Right atrium auricular region (tissue), 2 donors: ENCODE data around the gene MPRIP. TPM values are rescaled to one million over a fixed set of nuclear protein-coding genes. Genes with fewer than 3 reads are reported as not detected.
A peak's percentile ranks its signal among the peaks of the same experiment; 100 is the strongest.

Source experiments
- DNase-seq: peaks from one replicate; pipeline ENCODE4 v3.0.0-alpha.2; 2019; ENCODE audit warnings: low spot score
- H3K27ac ChIP-seq, 2 donors: fragments of 200-600 bp; sonication (generic); 1 replicate in 1 of 2; 2 replicates in 1 of 2; pipeline ENCODE4 v1.5.1; 2016 to 2019
- H3K27me3 ChIP-seq, 2 donors: fragments of 200-600 bp; sonication (generic); one replicate each; pipeline versions ENCODE4 v1.5.1 to v1.6.0; 2017 to 2019
- H3K36me3 ChIP-seq: fragments of 200-600 bp; sonication (generic); one replicate; pipeline ENCODE4 v1.5.1; 2016
- H3K4me1 ChIP-seq, 2 donors: fragments of 200-600 bp; sonication (generic); one replicate each; pipeline versions ENCODE4 v1.5.1 to v1.6.0; 2017 to 2019
- H3K4me3 ChIP-seq, 2 donors: fragments of 200-600 bp; sonication (generic); 1 replicate in 1 of 2; 2 replicates in 1 of 2; pipeline ENCODE4 v1.5.1; 2017 to 2019; ENCODE audit warnings: mild to moderate bottlenecking in 1 of 2, moderate library complexity in 1 of 2
- H3K9me3 ChIP-seq, 2 donors: fragments of 200-600 bp; sonication (generic); one replicate each; pipeline ENCODE4 v1.5.1; 2019
- CTCF ChIP-seq, 2 donors: fragments of 200-600 bp; sonication (generic); IDR thresholded peaks; one replicate each; pipeline ENCODE4 v1.5.1; 2019; ENCODE audit warnings: antibody characterized with exemption in 2 of 2
- total RNA-seq, 2 donors: library from RNA; depleted of rRNA; stranded (reverse); fragments of >200 nt; gene quantifications; one replicate each; pipeline ENCODE4 v1.1.0, GENCODE V29; 2016

Gene MPRIP
- total RNA-seq, 2 donors from 2014 or later, result 102 to 145 TPM

DNA sequence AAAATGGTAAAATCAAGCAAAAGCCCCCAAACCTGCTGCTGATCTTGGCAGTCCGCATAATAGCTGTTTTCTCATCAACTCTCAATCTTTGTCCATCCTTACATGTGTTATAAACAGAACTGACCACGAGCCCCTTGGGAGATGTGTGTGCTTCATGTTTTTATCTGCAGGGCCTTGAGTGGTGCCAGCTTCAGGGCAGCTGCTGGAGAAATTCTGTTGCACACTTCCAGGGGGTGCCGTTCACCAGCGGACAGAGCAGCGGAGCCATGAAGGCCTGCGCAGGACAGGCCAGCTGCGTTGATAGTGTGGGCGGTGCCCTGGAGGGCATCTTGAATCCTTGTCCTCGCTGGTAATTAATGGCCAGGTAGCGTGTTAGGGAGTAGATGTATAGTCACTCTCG, 20.1 kb downstream of the MPRIP start:
- no peak for TF ChIP-seq CTCF (IDR thresholded peaks at IDR 0.05)
- no peak for DNase-seq
- H3K27me3 ChIP-seq, result no peaks in the 10 kb centered on the region
- H3K4me3 ChIP-seq, result no peak overlapping the region
- H3K9me3 ChIP-seq, result no peaks in the 10 kb centered on the region
- H3K27ac ChIP-seq, result peak overlapping the region; percentile 7 to 20
- peaks cover 8% of the 10 kb centered on the region for H3K36me3 ChIP-seq
- H3K4me1 ChIP-seq, result peaks cover 0 to 79% of the 10 kb centered on the region in 2 donors

GRCh38 chr17:17062866-17063265, 20.6 kb downstream of the MPRIP start:
- H3K27ac ChIP-seq, result peak overlapping the region; percentile 7 to 20
- DNase-seq, result no peak

DNA sequence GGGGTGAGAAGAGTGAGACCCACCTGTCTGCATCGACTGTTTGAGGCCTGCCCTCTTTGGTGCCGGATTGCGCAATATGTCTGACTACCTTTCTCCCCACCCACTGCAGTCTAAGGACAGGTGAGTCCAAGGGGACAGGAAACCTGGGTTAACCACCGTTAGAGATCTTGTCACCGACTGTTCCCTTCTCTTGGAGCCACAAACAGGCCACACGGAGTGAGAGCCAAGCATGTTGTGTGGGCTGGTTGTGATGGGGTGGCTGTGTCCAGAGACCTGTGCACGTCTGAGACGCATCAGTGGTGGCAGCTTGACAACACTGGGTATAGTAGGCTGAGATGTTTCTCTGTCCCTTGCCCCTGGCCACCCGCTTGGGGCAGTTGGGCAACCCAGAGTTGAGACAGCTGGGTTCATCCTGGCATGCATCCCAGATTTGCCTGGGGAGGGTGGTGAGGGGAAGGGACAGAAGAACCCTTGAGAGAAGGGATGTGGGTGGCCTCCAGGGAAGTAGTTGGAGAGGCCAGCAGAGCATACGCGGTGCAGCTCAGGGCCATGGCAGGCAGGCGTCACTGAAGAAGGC, 21.4 kb downstream of the MPRIP start:
- no peak overlapping the region for H3K4me3 ChIP-seq
- H3K36me3 ChIP-seq, result peaks cover 6% of the 10 kb centered on the region
- no peak for DNase-seq
- peaks cover 0 to 71% of the 10 kb centered on the region in 2 donors for H3K4me1 ChIP-seq
- TF ChIP-seq CTCF (IDR thresholded peaks at IDR 0.05), result no peak
- H3K9me3 ChIP-seq, result no peaks in the 10 kb centered on the region
- peak overlapping the region; percentile 0 to 27 for H3K27ac ChIP-seq
- H3K27me3 ChIP-seq, result no peaks in the 10 kb centered on the region

More at GRCh38 chr17:17062866-17063265, 20.6 kb downstream of the MPRIP start:
- H3K4me1 ChIP-seq, result peaks cover 0 to 79% of the 10 kb centered on the region in 2 donors
- H3K9me3 ChIP-seq, result no peaks in the 10 kb centered on the region
- no peak overlapping the region for H3K4me3 ChIP-seq
- no peak for TF ChIP-seq CTCF (IDR thresholded peaks at IDR 0.05)
- H3K36me3 ChIP-seq, result peaks cover 8% of the 10 kb centered on the region
- no peaks in the 10 kb centered on the region for H3K27me3 ChIP-seq

- Histone ChIP-seq H3K36me3 (no peaks in the 10 kb centered on the region), H3K9me3 (no peaks in the 10 kb centered on the region), H3K4me3 (no peak overlapping the region), H3K4me1 (peaks cover 0 to 65% of the 10 kb centered on the region in 2 donors), H3K27ac (peak overlapping the region in 1 of 2 donors; percentile 27), H3K27me3 (no peaks in the 10 kb centered on the region)
- TF ChIP-seq CTCF (IDR thresholded peaks at IDR 0.05), result no peak
- no peak for DNase-seq
Measured at GRCh38 chr17:17064322-17064721, 22.1 kb downstream of the MPRIP start.

DNA sequence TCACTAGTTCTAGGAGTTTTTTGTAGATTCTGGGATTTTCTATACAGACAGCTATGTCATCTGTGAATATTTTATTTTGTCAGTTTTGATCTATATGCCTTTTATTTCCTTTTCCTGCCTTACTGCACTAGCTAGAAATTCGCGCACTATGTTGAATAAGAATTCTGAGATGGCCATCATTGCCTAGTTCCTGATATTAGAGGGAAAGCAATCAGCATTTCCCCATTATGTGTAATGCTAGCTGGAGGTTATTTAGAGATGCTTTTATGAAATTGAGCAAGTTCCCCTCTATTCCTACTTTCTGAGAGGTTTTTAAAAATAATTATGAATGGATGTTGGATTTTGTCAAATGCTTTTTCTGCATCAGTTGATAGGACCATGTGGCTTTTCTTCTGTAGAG, 23.8 kb downstream of the MPRIP start:
- no peaks in the 10 kb centered on the region for H3K36me3 ChIP-seq
- DNase-seq, result no peak
- no peak overlapping the region for H3K4me3 ChIP-seq
- no peaks in the 10 kb centered on the region for H3K9me3 ChIP-seq
- no peak for TF ChIP-seq CTCF (IDR thresholded peaks at IDR 0.05)
- no peak overlapping the region for H3K27ac ChIP-seq
- peaks cover 0 to 55% of the 10 kb centered on the region in 2 donors for H3K4me1 ChIP-seq
- no peaks in the 10 kb centered on the region for H3K27me3 ChIP-seq

DNA sequence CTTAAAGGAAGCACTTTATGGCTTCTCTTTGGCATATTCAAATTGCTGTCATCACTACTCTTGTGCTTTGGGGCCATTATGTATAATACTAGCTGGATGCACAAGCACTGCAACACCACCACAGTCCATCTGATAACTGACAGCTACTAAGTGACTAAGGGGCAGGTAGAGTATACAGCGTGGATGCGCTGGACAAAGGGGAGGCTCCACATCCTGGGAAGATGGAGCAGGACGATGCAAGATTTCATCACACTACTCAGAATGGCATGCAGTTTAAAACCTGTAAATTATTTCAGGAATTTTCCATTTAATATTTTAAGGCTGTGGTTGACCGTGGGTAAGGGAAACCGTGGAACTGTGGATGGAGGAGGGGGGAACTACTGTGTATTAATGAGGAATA, 25.0 kb downstream of the MPRIP start:
- H3K4me1 ChIP-seq, result peaks cover 0 to 55% of the 10 kb centered on the region in 2 donors
- H3K27me3 ChIP-seq, result no peaks in the 10 kb centered on the region
- no peak overlapping the region for H3K4me3 ChIP-seq
- H3K9me3 ChIP-seq, result no peaks in the 10 kb centered on the region
- no peak for DNase-seq
- H3K27ac ChIP-seq, result no peak overlapping the region
- TF ChIP-seq CTCF (IDR thresholded peaks at IDR 0.05), result no peak
- H3K36me3 ChIP-seq, result no peaks in the 10 kb centered on the region
